Measurements from ENCODE around the gene ANAPC1.
"Not testable (repeated sequence)": the region's sequence is repeated elsewhere in the genome, so short reads cannot be mapped to it uniquely, and the experiment has no call there.

DNA sequence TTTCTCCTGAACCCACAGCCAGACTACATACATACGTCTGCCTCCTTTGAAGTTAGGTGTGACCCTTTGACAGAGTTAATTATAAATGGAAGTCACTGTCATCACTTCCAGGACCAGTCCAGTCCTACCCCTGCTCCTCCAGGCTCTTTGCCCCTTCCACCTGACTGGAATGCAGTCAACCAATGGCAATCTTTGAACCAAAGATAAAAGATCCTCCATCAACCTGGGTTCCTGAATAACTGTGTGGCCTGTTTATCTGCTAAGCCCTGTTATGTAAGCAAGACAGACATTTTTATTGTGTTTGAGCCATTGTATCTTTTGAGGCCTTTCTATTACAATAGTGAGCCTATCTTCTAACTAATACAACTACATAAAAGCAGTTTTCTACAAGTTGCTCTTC lies 45.0 kb downstream of the ANAPC1 start:
- TF ChIP-seq, protein P1, sequence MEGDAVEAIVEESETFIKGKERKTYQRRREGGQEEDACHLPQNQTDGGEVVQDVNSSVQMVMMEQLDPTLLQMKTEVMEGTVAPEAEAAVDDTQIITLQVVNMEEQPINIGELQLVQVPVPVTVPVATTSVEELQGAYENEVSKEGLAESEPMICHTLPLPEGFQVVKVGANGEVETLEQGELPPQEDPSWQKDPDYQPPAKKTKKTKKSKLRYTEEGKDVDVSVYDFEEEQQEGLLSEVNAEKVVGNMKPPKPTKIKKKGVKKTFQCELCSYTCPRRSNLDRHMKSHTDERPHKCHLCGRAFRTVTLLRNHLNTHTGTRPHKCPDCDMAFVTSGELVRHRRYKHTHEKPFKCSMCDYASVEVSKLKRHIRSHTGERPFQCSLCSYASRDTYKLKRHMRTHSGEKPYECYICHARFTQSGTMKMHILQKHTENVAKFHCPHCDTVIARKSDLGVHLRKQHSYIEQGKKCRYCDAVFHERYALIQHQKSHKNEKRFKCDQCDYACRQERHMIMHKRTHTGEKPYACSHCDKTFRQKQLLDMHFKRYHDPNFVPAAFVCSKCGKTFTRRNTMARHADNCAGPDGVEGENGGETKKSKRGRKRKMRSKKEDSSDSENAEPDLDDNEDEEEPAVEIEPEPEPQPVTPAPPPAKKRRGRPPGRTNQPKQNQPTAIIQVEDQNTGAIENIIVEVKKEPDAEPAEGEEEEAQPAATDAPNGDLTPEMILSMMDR (conservative IDR thresholded peaks at IDR 0.05; ENCODE audit: low read depth, low read length): not testable (repeated sequence)
- not testable (repeated sequence) for TF ChIP-seq EZH2phosphoT487 (IDR thresholded peaks at IDR 0.05; ENCODE audit: borderline replicate concordance, low read length); EZH2 (IDR thresholded peaks at IDR 0.05; ENCODE audit: low read length, unreplicated experiment)
